Astrocyte (in vitro differentiated cells and primary cell): ENCODE results near the gene ZNF324B.

ENCODE experiments used
- EZH2 ChIP-seq: IDR thresholded peaks from 2 replicates; pipeline ENCODE4 v1.6.1; 2012; ENCODE audit warnings: mild to moderate bottlenecking, low read length, inconsistent platforms; ENCODE audit not compliant: insufficient read depth
- TF ChIP-seq, protein P1 (sequence below): IDR thresholded peaks from 2 replicates; pipeline ENCODE4 v1.5.1; 2011; ENCODE audit warnings: low read depth, mild to moderate bottlenecking, inconsistent platforms, low read length, moderate library complexity; ENCODE audit not compliant: insufficient read depth

- TF ChIP-seq, protein P1, sequence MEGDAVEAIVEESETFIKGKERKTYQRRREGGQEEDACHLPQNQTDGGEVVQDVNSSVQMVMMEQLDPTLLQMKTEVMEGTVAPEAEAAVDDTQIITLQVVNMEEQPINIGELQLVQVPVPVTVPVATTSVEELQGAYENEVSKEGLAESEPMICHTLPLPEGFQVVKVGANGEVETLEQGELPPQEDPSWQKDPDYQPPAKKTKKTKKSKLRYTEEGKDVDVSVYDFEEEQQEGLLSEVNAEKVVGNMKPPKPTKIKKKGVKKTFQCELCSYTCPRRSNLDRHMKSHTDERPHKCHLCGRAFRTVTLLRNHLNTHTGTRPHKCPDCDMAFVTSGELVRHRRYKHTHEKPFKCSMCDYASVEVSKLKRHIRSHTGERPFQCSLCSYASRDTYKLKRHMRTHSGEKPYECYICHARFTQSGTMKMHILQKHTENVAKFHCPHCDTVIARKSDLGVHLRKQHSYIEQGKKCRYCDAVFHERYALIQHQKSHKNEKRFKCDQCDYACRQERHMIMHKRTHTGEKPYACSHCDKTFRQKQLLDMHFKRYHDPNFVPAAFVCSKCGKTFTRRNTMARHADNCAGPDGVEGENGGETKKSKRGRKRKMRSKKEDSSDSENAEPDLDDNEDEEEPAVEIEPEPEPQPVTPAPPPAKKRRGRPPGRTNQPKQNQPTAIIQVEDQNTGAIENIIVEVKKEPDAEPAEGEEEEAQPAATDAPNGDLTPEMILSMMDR, result no peak
- TF ChIP-seq EZH2, result no peak
Measured at GRCh38 chr19:58456111-58456510, 4.7 kb downstream of the ZNF324B start.
